ACHN (cell line): ENCODE results near the gene KIF1A.

Source experiments
- DNase-seq: peaks from one replicate; pipeline ENCODE4 v3.0.0-alpha.2; 2015
- in situ Hi-C: cut with HindIII; loops from 2 replicates; pipeline ENCODE4 v1.10.0; 2017; ENCODE audit warnings: low sequenced_read_pairs, low pct_ligation_motif_present, low pct_unique_long_range_greater_than_20kb

Gene KIF1A

GRCh38 chr2:240733803-240734495, 86.1 kb downstream of the KIF1A start:
- in situ Hi-C loops: no loop called here
- no peak for DNase-seq

DNA sequence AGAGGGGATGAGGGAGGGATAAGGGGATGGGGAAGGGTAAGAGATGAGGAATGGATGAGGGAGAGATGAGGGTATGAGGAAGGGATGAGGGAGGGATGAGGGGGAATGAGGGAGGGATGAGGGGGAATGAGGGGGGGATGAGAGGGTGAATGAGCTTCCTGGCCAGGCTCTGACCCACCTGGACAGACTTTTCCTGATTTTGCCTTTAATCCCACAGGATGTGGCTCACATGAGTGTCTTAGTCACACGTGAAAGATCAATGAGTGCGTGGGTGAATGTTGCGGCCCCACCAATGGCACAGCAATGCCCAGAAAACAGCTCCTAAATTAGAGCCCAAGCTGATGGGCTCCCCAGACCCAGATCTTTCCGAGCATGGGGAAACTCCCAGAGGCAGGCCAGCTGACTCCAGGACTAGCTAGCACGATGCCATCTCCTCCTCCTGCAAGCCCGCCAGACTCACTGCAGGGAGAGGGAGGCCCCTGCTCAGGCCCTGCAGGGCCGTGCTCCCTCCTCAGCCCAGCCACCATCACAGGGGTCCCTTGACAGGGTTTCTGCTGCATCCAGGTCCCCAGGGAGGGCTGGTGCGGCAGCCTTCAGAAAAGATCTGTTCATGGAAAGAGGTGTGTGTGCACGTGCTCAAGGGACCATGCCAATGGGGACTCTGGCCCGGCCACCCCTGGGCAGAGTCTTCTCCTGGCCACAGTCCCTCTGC, 87.0 kb downstream of the KIF1A start:
- in situ Hi-C loops: no loop called here
- DNase-seq: no peak

- DNase-seq: no peak
- in situ Hi-C loops: no loop called here
These were observed 87.8 kb downstream of the KIF1A start for GRCh38 chr2:240732184-240732583.

- DNase-seq: no peak
- in situ Hi-C loops: no loop called here
These were observed 88.9 kb downstream of the KIF1A start for GRCh38 chr2:240731178-240731545.

- in situ Hi-C loops: no loop called here
- DNase-seq: no peak
These were observed 89.4 kb downstream of the KIF1A start for GRCh38 chr2:240730501-240731177.

DNA sequence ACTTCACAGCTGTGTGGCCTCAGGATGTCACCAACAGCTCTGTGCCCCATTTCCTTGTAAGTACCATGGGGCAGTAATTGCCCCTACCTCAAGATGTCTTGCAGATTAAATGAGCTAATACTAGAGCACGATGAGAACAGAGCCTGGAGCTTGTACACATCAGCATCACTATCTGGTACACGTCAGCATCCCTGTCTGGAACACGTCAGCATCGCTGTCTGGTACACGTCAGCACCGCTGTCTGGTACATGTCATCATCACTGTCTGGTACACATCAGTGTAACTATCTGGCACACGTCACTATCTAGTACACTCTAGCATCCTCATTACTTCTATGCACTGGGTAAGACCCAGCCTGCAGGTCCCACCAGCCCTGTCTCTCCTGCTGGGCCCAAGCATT, 91.2 kb downstream of the KIF1A start:
- DNase-seq: no peak
- in situ Hi-C loops: no loop called here

- in situ Hi-C loops: no loop called here
- DNase-seq: no peak
These were observed 91.7 kb downstream of the KIF1A start for GRCh38 chr2:240728361-240728760.

GRCh38 chr2:240727913-240728312, 92.1 kb downstream of the KIF1A start:
- no peak for DNase-seq
- in situ Hi-C loops: no loop called here

DNA sequence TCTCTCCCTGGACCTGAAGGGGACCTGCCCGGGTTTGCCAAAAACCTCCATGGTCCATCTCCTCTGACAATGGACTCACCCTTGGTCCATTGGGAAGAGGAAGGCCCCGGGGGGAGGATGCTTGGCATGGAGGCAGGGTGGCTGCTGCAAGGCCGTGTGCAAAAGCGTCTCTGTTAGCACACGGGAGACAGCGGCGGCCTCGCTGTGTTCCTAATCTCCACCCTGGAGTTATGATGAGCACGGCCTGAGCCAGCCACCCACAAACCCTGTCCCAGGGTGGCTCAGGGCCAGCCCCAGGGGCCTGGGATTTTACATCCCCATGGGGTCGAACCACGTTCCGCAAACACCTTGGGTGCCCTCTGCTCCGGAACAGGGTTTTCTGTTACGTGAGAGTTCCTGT, 92.6 kb downstream of the KIF1A start:
- in situ Hi-C loops: no loop called here

DNA sequence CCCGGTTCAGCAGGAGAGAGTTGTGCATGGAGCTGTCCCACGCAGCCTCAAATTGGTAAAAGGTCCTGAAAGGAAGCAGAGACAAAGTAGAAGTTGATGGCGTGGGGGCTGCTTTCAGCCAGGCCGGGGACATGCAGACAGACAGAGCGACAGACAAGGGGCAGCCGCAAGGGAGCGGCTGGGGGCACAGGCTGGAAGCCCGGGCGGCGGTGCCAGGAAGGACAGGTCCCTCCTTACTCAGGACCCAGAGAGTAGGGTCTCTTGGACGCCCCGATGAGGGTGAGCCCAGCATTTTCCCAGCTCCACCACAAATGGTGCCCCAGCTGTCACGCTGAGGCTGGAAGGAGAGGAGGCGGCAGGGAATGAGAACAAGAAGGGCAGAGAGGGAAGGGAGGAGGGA, 93.1 kb downstream of the KIF1A start:
- in situ Hi-C loops: no loop called here
- no peak for DNase-seq

More for the DNA sequence above, 92.6 kb downstream of the KIF1A start:
- DNase-seq: no peak

DNA sequence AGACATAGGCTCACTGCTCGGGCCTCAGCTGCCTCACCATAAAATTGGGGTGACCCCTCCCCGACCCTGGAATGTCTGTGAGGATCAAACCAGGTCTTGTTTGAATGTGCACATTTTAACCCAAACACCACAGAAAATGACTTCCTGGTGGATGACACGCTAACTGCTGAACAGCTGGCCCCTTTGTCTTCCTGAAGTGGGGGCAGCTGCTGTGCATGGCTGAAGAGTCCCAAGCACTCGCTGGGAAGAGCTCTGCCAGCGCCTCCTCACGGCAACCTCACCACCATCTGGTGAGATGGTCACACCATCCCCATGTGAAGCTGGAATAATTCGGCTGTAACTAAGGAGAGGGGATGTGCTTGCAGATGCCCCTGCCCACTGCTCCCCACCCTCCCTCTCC, 94.3 kb downstream of the KIF1A start:
- in situ Hi-C loops: no loop called here
- DNase-seq: no peak

DNA sequence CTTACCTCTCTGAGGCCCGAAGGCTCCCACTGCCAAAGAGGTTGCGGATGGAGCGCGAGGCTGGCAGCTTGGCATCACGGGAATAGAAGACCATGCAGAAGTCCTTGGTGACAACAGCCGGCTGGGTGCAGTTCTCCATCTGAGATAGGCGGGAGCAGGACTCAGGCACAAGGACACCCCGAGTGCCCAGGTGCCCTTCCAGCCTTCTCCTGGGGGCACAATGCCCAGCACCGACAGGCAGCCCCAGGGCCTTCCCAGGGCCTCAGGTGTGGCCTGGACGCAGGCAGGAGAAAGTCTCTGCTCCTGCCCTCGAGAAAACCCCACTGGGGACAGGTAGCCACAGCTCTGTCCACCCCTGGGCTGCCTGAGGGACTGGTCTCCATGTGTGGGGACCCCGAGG, 94.8 kb downstream of the KIF1A start:
- DNase-seq: no peak
- in situ Hi-C loops: no loop called here

GRCh38 chr2:240724431-240724830, 95.6 kb downstream of the KIF1A start:
- in situ Hi-C loops: no loop called here
- no peak for DNase-seq

DNA sequence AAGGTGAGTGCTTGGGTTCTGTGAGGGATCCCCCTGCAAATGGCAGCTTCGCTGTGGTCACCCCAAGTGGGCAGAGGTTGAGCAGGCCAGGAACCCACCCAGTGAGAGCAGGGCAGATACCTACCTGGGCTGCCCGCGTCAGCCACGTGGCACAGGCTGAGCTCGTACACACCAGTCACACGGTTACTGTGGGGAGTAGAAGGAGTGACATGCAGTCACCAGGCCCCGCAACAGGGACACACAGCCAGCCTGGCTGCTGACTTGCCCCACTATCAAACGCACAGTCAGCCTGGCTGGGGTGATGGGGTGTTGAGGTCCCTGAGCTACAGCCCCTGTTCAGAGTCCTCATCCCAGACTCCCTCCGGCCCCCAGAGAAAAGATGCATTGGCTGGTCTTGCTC, 96.2 kb downstream of the KIF1A start:
- in situ Hi-C loops: no loop called here
- DNase-seq: no peak

GRCh38 chr2:240722796-240723735, 97.0 kb downstream of the KIF1A start:
- no peak for DNase-seq
- in situ Hi-C loops: no loop called here

- in situ Hi-C loops: no loop called here
- no peak for DNase-seq
These were observed 97.6 kb downstream of the KIF1A start for GRCh38 chr2:240722376-240722775.

DNA sequence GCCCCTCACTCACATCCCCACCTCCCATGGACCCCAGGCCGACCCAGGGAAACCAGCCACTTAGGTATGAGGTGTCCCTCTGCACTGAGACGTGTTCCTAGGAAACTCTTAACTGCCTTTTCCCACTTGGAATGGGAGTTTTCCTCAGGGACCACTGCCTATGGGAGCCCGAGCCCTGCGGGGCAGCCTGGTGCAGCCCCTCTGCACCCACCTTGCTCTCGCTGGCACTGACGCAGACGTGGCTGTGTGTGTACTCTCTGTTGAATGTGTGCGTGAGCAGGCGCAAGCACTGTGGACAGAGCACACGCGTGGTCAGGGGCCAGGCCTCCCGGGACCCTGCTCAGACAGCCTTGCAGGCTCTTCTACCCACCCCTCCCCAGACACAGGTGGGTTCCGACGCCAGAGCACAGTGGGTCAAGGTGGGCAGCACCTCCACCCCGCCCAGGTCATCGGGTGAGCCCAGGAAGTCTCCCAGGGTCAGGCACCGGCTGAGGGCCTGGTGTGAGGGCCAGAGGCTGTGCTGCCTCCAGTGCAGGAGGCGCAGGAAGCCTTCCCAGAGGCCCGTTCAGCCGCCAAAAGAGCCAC, 98.3 kb downstream of the KIF1A start:
- no peak for DNase-seq
- in situ Hi-C loops: no loop called here
